ENCODE measurements around the gene PPP1R1A. TPM values are rescaled to one million over a fixed set of nuclear protein-coding genes. Genes with fewer than 3 reads are reported as not detected.

PPP1R1A gene, protein sequence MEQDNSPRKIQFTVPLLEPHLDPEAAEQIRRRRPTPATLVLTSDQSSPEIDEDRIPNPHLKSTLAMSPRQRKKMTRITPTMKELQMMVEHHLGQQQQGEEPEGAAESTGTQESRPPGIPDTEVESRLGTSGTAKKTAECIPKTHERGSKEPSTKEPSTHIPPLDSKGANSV
- polyA plus RNA-seq (not detected in 3 replicates), polyA minus RNA-seq (not detected in 3 replicates)
- not detected for polyA plus RNA-seq (2011; ENCODE audit: low read depth)
- polyA plus RNA-seq (2011; cell fraction: cytosol; rRNA removed): not detected in 2 replicates
- not detected in 2 replicates for polyA plus RNA-seq (2011; cell fraction: nucleus; rRNA removed)
- not detected in 2 replicates for polyA plus RNA-seq (2012; ENCODE audit: low replicate concordance)
- not detected for polyA minus RNA-seq (2011; cell fraction: cytosol; rRNA and poly(A)+ RNA removed)
- not detected in 2 replicates for polyA minus RNA-seq (2011; cell fraction: nucleus; rRNA and poly(A)+ RNA removed)

GRCh38 chr12:54588110-54588889 lies at the start of gene PPP1R1A:
Gene PPP1R1A (minus strand): TSS chr12:54588659. CDS start chr12:54588488, 171 bp downstream.
- dilution Hi-C loops (cut with MboI; ENCODE audit: extremely low pct_ligation_motif_present, low sequenced_read_pairs): no loop called here
- no peaks in the 10 kb centered on the region for H4K20me1 ChIP-seq (ENCODE audit: control insufficient read depth, extremely low read depth, insufficient read depth, low read length)
- DNase-seq (ENCODE audit: low read depth, low spot score): no peak
- H3K9ac ChIP-seq (ENCODE audit: control insufficient read depth, extremely low read depth, insufficient read depth, low read length): no peak within 1 kb of the TSS
- H3K27me3 ChIP-seq (ENCODE audit: control insufficient read depth, extremely low read depth, insufficient read depth, low read length): peaks cover 55% of the 10 kb centered on the region
- no peaks in the 10 kb centered on the region for H3K36me3 ChIP-seq (ENCODE audit: control insufficient read depth in 2 of 2, extremely low read depth in 1 of 2, insufficient read depth in 2 of 2, low read length in 2 of 2)
- H3K79me2 ChIP-seq (ENCODE audit: control insufficient read depth, insufficient read depth, low read length): no peaks in the 10 kb centered on the region
- H3K4me3 ChIP-seq (ENCODE audit: control insufficient read depth in 2 of 3, extremely low read depth in 1 of 3, insufficient read depth in 2 of 3, low read depth in 1 of 3, low read length in 3 of 3): no peak within 1 kb of the TSS
- H3K9me3 ChIP-seq (ENCODE audit: control insufficient read depth, low read depth, low read length): no peaks in the 10 kb centered on the region
- TF ChIP-seq, protein P1, sequence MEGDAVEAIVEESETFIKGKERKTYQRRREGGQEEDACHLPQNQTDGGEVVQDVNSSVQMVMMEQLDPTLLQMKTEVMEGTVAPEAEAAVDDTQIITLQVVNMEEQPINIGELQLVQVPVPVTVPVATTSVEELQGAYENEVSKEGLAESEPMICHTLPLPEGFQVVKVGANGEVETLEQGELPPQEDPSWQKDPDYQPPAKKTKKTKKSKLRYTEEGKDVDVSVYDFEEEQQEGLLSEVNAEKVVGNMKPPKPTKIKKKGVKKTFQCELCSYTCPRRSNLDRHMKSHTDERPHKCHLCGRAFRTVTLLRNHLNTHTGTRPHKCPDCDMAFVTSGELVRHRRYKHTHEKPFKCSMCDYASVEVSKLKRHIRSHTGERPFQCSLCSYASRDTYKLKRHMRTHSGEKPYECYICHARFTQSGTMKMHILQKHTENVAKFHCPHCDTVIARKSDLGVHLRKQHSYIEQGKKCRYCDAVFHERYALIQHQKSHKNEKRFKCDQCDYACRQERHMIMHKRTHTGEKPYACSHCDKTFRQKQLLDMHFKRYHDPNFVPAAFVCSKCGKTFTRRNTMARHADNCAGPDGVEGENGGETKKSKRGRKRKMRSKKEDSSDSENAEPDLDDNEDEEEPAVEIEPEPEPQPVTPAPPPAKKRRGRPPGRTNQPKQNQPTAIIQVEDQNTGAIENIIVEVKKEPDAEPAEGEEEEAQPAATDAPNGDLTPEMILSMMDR (optimal IDR thresholded peaks at IDR 0.05 in 1 of 3, IDR thresholded peaks at IDR 0.05 in 1 of 3, conservative IDR thresholded peaks at IDR 0.05 in 1 of 3; ENCODE audit: extremely low read depth in 1 of 3, insufficient read depth in 2 of 3, low read length in 3 of 3): no peak
- peak; percentile 57 for TF ChIP-seq EZH2 (IDR thresholded peaks at IDR 0.05; ENCODE audit: low read length)
- no peak for FAIRE-seq
- no peak within 1 kb of the TSS for H2AFZ ChIP-seq (ENCODE audit: control insufficient read depth, low read length)
- H3K27ac ChIP-seq (ENCODE audit: control insufficient read depth, insufficient read depth, low read length): no peak within 1 kb of the TSS
- no peaks in the 10 kb centered on the region for H3K4me1 ChIP-seq (ENCODE audit: control insufficient read depth, extremely low read depth, insufficient read depth, low read length)
- no peaks in the 10 kb centered on the region for H3K9me1 ChIP-seq (ENCODE audit: control insufficient read depth, extremely low read depth, insufficient read depth, low read length)
- no peak within 1 kb of the TSS for H3K4me2 ChIP-seq (ENCODE audit: control insufficient read depth, extremely low read depth, insufficient read depth, low read depth, low read length)

DNA sequence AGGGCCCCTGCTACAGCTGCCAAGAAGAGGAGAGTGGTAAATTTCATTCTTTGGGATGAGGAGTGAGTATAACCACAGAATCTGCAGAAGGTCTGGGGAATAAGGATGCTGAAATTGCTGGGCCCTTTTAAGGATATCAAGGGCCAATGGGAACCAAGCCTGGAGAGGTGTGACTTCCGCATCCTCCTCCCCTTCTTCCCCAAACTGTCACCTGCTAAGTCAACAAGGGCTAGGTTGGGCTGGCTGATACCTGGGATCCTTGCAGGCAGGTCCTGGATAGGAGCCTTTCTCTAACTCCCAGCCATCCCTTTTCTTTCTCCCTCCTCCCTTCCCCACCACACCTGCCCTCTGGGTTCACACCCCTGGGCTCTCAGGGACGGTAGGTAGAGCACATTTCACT lies 46.3 kb upstream of the PPP1R1A start, which contains the start of gene LACRT:
LACRT (minus strand) TSS at position 101 of the 400 bp plus-strand sequence; CDS start at position 47, 54 bp downstream.
- DNase-seq (ENCODE audit: low read depth, low spot score): no peak
- Histone ChIP-seq H2AFZ (ENCODE audit: control insufficient read depth, low read length) (no peak within 1 kb of the TSS), H3K36me3 (ENCODE audit: control insufficient read depth in 2 of 2, extremely low read depth in 1 of 2, insufficient read depth in 2 of 2, low read length in 2 of 2) (no peaks in the 10 kb centered on the region), H3K9me1 (ENCODE audit: control insufficient read depth, extremely low read depth, insufficient read depth, low read length) (no peaks in the 10 kb centered on the region), H3K4me1 (ENCODE audit: control insufficient read depth, extremely low read depth, insufficient read depth, low read length) (no peaks in the 10 kb centered on the region), H3K27me3 (ENCODE audit: control insufficient read depth, extremely low read depth, insufficient read depth, low read length) (peaks cover 3% of the 10 kb centered on the region), H3K4me2 (ENCODE audit: control insufficient read depth, extremely low read depth, insufficient read depth, low read depth, low read length) (no peak within 1 kb of the TSS), H3K9me3 (ENCODE audit: control insufficient read depth, low read depth, low read length) (no peaks in the 10 kb centered on the region), H4K20me1 (ENCODE audit: control insufficient read depth, extremely low read depth, insufficient read depth, low read length) (no peaks in the 10 kb centered on the region), H3K4me3 (ENCODE audit: control insufficient read depth in 2 of 3, extremely low read depth in 1 of 3, insufficient read depth in 2 of 3, low read depth in 1 of 3, low read length in 3 of 3) (no peak within 1 kb of the TSS), H3K9ac (ENCODE audit: control insufficient read depth, extremely low read depth, insufficient read depth, low read length) (no peak within 1 kb of the TSS), H3K27ac (ENCODE audit: control insufficient read depth, insufficient read depth, low read length) (no peak within 1 kb of the TSS), H3K79me2 (ENCODE audit: control insufficient read depth, insufficient read depth, low read length) (no peaks in the 10 kb centered on the region)
- no peak for FAIRE-seq
- dilution Hi-C loops (cut with MboI; ENCODE audit: extremely low pct_ligation_motif_present, low sequenced_read_pairs): no loop called here
- TF ChIP-seq EZH2 (IDR thresholded peaks at IDR 0.05; ENCODE audit: low read length): no peak
- TF ChIP-seq, protein P1 (optimal IDR thresholded peaks at IDR 0.05 in 1 of 3, IDR thresholded peaks at IDR 0.05 in 1 of 3, conservative IDR thresholded peaks at IDR 0.05 in 1 of 3; ENCODE audit: extremely low read depth in 1 of 3, insufficient read depth in 2 of 3, low read length in 3 of 3): no peak
